Dermis microvascular lymphatic vessel endothelial cell (primary cell): ENCODE data around the gene FKBP11. TPM values are rescaled to one million over a fixed set of nuclear protein-coding genes. Genes with fewer than 3 reads are reported as not detected.
A peak's percentile ranks its signal among the peaks of the same experiment; 100 is the strongest.

ENCODE experiments used
- DNase-seq, 2 donors: peaks; one replicate each; pipeline versions ENCODE4 v3.0.0 to v3.0.0-alpha.2; 2010; ENCODE audit warnings: low read depth in 2 of 2
- total RNA-seq: library from RNA; depleted of rRNA; stranded (reverse); fragments of >200 nt; gene quantifications from 2 replicates; pipeline ENCODE4 v1.2.1, GENCODE V29; 2014

FKBP11 gene
- 9.9 and 12.3 TPM in 2 replicates for total RNA-seq

DNA sequence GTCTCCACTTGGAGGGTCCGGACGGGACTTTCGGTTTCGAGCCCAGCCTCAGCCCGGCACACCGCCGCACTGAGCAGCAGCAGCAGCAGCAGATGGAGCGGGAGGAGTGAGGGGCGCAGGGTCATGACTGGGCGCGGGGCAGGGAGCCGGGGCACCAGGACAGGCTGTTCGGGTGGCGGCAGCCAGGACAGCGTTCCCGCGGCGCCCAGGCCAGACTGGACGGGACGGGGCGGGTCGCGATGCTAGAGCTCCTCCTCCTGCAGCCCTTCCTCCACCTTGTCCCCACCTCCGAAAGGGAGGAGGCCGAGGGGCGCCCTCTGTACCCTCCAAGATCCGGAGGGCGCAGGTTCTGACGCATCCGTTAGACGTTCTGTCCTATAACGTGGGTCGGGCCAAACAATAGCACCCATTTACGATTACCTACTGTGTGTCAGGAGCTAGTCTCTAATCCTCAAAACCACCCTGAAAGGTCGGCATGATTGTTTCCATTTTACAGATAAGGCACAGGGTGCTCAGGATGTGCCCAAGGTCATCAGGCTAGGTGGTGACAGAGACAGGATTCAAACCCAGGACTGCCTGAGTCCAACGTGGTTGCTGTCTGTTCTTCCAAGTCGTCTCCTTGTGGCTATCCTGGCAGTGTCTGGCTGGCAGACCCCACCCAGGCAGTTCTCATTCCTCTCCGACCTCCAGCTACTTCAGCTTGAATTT, at the start of gene FKBP11:
FKBP11 (minus strand) TSS at position 189 of the 708 bp plus-strand sequence; CDS start at position 125, 64 bp downstream.
- peak; percentile 23 to 75 for DNase-seq

DNA sequence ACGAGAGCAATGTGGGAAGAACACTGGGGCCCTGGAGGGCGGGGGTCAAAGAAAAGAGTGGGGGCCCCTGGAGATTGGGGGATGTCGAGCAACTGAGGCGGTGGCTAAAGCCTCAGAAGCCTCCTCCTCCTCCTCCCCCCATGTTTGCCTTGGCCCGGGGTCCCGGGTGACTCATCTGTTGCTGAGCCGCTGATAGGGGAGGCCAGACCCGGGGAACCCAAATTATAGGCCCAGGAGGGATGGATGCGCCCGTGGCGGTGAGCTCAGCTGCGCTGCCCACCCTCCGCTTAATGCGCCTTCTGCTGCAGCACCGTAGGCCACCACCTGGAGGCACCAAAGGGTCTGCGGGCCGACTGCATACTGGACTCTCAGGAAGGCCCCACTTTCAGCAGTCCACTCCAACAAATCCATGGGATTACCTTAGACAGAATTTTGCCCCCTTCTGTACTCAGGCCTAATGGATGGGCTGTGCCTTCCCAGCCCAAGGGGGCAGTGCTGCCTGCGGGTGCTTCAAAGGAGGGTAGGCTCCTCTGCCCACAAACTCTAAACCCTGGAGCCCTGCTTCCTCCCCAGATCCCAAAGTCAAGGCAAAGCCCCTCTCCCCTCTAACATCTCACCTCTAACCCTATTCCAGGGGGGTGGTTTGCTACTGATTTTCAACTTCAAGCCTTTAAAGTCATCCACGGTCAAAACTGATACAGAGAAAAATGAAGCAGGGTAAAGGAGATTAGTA, 48.8 kb upstream of the FKBP11 start:
- DNase-seq: peak in 1 of 2 donors; percentile 64

DNA sequence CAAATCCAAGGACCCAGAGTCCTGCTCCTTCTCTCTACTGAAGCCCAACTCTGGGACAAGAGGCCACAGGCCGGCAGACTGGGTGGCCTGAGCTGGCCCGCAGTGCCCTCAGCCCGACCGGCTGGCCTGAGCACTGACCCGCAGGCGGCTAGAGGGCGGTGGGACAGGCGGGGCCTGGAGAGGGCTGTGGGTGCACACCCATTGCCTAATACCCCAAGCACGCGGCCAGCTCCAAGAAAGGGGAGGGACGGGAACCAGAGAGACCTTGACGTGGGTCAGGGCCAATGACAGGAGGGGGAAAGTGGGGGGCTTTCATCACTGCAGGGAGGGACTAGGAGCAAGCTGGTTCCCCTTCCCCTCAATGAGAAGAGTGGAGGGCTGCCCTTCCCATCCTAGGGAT, 48.2 kb upstream of the FKBP11 start:
- no peak for DNase-seq

DNA sequence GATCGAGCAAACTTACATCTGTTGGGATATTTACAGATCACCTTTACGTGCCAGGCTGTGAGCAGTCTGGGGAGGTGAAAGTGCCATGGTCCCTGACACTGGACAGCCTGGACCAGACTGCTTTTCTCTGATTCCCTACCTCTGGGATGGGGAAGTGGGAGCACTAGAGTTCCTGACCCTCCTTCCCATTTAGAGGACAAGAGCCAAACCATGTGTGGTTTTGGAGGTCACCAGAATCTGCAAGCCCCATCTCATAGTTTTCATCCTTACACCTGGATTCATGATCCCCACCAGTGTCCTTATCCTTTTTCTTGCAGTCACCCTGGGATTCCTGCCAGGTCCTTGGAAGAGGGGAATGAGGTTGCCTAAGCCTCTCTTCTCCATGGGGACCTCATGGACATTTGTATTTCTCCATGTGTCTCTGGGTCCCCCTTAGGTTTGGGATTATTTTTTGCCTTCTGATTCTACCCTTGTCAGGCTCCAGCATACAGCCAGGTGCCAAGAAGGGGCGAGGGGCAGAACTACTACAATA, 47.7 kb upstream of the FKBP11 start:
- no peak for DNase-seq

DNA sequence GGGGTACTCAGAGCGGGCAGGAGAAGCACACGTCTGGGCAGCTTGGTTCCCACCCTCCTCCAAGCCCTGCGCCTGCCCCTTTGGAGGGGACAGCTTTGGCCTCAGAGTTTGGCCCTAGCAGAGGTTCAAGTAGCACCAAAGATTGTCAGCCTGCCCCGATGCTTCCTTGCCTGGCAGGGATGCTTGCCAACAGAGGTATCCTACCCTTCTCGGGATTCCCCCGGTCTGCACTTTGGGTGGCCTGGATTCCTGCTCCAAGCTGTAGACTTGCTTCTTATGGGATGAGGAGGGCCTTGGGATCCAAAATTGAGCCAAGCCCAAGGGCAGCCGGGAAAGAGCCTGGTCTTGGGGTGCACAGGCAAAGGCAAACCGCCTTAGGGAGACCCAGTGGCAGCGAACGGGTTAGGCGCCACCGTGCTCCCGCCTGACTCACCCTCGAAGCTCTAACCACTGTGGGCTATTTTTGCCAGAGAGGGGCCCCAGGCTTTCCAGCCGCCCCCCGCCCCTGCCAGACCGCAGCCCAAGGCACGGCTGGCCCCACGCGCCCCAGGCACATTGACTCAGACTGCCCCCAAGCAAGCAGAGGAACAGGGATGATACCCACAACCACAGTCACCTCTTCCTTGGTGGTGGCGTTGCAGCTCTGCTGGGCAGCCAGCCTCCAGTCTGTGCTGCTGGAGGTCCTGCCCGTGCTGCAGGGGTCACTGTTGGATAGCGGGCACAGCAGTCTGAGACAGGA, 47.1 kb upstream of the FKBP11 start:
- no peak for DNase-seq

DNA sequence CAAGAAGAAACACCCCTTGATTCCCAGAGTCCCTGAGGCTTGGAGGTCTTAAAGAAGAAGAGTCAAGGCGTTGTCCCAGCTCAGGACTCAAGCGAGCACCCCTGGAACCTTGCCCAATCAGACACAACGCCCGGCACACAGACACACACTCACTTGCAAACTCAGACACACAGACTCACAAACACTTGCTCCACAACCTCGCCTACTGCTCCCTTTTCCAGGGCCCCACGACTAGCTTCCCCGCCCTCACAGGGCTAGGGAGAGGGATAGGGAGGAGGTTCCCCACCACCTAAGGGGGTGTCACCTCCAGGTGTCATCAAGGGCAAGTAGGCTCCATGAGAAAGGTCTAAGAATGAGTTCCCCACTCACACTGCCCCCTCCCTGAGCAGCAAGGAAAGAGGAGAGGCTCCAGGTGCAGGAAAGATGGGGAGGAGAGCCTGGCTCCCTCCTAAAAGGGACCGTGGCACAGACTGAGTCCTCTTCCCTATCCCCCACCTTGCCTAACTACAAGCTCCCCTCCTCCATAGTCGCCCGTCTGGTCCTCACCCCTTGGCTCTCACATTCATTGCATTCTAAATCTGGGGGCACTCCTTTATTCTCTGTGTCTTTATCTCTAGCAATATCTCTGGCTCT, 45.5 kb upstream of the FKBP11 start:
- DNase-seq: no peak

DNA sequence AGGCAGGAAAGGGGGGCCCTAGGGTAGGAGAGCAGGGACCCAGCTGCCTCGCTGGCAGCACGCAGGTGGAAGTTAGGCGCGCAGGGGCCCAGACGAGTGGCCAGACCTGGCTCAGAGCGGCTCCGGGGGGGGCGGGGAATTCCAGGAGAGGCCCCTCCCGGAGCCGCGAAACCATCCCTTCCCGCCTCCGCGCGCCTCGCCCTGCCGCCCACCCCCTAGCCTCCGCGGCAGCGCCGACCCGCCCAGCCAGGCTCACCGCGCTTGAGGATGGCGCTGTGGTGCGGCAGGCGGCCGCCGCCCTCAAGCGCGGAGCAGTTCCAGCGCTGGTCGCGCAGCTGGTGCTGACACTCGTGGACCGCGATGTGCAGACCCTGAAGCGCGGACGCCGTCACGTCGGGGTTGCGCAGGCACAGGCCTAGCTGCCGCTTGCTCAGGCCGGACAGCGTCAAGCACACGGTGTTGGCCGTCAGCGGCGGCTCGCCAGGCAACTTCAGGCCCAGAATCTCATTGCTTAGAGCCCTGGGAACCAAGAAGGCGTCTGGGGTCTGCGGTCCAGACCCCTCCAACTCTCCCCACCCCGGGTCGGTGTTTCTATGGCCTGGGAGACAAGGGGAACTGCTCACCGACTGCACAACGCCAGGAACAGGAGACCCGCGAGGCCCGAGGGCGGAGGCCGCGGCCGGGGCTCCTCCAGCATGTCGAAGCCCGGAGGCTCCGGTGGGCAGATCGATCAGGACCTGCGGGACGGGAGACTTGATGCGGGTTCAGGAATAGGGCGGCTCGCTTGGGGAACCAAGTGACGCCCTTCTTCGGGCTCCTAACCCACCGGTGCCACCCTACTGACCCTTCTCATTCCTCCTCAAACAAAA, 44.8 kb upstream of the FKBP11 start:
- peak in 1 of 2 donors; percentile 31 for DNase-seq

DNA sequence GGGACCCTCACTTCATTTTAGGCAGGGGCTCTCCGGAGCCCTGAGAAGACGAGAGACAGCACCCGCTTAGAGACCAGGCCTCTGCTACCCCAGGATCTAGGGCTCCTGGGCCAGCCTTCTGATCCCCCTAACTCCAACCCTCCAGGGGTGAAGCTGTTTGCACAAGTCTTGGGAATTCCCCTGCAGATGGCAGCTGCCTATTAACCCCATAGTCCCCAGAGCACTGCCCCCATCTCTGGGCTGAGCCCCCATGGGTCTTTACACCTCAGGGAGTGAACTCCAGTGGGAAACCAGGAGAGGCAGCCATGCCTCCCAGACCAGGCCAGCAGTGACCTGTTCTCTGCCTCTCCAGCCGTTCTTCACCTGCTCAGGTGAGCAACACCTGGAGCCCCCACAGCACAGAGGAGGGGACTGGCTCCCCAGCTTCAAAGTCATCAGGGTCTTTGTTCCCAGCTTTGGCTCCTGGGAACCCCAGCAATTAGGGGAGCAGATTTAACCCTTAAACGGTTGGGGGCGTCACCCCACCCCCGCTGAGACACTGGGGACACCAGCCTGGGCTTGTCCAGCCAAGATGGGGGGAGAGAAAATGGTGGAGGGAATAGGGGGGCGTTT, 44.0 kb upstream of the FKBP11 start:
- no peak for DNase-seq

DNA sequence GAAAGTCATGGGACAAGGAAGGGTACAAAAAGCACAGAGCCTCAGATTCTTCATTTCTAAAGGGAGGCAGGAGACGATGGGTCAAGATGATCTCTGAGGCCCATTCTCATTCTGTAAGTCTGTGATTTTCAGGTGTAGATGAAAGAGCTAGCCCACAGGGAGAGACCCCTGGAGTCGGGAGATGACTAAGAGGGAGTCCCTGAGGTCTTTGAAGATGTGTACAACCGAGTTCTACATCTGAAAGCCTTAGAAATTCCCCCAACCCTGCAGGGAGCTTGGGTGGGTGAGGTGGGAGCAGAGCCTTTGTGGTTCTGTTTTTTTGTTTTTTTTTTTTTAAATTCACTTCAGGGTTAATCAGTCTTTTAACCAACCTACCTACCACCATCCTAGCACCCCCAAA, 43.2 kb upstream of the FKBP11 start:
- no peak for DNase-seq

DNA sequence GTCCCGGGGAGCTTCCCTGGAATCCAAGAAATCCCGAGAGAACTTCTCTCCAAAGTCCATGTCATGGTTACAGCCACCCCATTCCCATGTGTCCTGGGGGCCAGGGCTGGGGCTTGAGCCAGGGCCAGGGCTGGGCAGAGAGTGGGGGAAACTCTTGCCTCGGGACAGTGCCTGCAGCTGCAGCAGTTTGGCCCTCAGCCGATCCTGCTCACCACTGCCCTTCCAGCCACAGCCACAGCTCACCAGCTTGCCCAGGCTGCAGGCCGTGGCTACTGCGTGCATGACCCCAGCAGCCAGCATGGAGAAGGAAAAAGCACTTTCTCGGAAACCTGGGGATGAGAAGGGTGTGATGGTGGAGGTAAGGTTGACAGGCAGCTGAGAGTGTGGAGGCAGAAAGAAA, 42.7 kb upstream of the FKBP11 start:
- no peak for DNase-seq

DNA sequence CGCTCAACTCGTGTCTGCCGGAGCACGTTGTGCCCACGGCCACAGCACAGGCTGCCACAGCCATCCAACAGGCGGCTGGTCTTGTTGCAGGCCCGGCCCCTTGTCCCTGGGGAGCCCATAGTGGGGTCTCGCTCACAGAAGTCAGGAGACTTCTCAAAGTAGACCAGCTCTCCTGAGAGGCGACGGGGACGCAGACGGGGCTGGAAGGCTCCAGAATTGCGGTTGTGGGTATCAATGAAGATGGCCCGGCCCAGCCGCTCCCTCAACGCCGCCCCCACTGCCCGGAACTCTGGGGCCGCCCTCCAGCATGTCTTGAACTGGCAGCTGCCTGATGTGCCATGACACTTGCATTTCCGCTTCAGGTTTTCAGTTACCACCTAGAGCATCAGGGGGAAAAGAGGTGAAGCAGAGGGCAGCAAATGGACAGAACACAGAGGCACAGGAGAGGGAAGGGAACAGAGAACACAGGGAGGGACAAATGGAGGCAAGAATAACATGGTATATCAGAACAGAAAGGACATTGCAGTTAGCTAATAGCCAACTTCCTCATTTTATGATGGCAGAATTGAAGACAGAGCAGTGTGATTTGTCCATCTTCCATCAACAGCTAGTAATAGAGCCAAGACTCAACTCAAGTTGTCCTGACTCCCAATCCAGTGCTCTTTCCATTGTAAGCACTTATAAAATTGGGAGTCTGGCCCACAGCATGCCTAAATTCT, 41.0 kb upstream of the FKBP11 start:
- no peak for DNase-seq

DNA sequence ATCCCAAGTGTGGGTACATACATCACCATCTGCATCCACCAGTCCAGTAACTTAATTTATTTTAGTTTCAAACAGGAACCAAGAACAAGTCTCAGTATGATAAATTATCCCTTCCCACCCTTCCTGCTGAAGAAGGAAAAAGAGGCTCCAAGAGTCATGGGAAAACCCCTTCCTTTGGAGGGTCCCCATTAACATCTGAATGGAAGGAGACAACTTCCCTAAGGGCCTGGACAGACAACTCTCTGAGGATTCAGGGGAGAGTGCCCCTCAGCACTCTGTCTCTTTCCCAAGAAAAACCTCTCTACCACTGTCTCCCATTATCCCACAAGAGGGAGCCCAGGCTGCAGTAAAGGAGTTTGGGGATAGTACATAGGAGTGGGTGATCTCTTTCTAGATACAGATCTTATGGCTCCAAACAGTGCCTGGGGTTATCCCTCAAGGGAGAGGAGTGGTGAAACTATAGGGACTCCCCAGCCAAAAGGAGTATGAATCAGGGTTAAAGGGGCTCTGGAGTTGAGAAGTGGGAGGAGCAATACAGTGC, 40.1 kb upstream of the FKBP11 start:
- peak in 1 of 2 donors; percentile 28 for DNase-seq

DNA sequence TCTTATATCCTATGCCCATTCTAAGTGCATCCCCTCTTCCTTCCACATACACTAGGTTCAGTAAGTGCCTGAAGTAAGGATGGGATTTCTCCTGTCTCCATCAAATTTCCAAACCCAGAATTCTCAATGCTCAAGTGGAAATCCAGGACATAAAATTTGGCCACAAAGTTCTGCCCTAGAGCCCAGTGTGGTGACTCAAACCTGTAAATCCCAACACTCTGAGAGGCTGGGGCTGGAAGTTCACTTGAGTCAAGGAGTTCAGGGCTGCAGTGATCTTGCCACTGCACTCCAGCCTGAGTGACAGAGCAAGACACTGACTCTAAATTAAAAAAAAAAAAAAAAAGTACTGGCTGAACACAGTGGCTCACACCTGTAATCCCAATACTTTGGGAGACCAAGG, 36.5 kb upstream of the FKBP11 start:
- peak in 1 of 2 donors; percentile 40 for DNase-seq

DNA sequence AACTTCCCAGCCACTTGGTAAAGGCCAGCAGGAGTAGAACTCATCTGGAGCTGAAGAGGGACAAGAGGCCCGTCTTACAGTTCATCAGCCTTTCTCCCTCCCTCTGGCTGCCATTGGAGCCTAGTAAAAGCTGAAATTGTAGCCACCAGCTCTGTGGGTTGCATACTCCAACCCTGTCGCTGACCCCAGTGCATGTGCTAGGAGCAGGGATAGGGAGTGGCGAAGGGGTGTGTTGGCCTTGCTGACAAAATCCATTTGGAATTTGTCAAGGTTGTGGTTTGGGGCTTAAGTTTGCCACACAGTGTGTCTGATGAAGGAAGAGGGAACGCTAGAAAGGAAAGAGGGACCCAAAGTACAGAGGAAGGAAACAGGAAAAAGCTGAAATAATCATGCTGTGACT, 36.0 kb upstream of the FKBP11 start:
- peak in 1 of 2 donors; percentile 42 for DNase-seq

DNA sequence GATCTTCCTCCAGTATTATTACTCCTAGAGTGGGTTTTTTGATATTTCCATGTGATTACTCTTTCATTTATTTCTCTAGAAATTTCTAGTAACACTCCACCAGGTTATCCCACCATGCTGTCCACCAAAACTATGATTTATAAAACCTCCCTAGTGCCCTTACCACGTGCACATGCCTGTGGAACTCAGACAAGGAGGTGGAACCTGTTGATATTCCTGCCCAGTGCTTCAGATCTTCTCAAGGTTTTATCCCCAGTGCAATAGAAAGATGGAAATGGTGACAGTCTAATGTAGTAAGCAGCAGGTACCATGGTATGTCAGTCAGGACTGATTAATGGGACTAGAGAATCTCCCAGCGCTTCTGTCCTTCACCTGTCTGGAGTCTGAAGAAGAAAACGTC, 35.5 kb upstream of the FKBP11 start:
- no peak for DNase-seq

DNA sequence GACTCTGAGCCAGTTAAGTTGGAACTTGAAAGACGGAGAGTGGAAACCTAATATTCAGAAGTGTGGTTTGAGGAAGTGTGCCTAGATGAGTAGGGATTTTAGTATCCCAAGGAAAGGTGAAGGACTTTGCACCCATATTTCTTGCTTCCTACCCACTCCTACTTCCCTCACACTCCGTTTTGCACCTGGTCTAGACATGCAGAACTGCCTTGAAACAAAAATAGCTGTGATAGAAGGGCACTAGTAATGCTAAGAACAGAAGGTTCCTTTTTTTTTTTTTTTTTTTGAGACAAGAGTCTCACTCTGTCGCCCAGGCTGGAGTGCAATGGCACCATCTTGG, 32.7 kb upstream of the FKBP11 start:
- DNase-seq: no peak

DNA sequence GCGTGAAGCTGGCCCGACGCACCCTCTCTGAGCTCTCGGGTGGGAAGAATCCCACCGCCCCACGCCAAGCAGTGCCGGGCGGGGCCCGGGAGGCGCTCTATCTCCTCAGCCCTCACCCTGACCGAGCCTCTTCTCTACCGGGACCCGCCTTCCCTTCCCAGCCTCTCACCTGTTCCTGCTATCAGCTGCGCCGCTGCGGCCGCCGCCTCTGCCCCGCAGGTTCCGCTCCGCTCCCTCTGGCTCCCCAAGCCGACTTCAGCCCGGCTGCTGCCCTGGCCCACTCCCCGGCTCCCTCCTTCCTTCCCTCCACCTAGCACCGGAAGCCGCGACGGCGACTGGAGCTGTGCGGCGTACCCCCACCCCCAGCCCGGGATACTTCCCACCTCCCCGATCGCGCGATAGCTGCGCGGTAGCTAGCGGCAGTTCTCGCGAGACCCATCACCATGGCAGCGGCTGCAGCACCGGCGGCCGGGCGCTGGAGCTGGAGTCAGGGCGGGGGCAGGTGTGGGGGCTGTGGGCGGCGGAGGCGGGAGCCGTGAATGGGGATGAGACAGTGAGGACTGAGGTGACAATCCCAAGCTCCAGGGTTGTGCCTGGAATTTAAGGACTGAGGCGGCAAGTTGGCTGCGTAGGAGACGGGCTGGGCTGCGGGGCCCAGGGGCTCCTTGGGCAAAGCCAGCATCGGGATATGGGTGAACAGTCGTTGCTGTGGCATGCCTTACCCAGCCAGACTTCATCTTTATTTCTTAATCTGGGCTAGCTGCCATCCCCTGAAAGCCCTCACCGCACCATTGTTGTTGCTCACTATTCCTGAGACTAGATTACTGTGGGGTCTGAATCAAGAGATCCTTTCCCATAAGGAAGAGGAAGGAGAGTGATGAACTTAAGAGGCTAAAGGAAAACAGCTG, 32.1 kb upstream of the FKBP11 start, which contains the start of gene ARF3:
ARF3 (minus strand) TSS at position 347 of the 908 bp plus-strand sequence. CDS start 16,392 bp downstream, outside the sequence.
- peak; percentile 82 to 94 for DNase-seq
